Caco-2 (cell line): ENCODE measurements around the gene NYAP2. TPM values are rescaled to one million over a fixed set of nuclear protein-coding genes. Genes with fewer than 3 reads are reported as not detected.

ENCODE experiments used
- BruUV-seq: library from RNA; stranded (reverse); fragments of 400-500 nt; replicated peaks from 2 replicates; lab custom pipeline; 2021; lab: Mats Ljungman, UMichigan
- CTCF ChIA-PET: fragments of 300-600 bp; sonication (Branson Sonifier 250); formaldehyde crosslinking; loops from one replicate; lab custom pipeline; 2022; ENCODE audit warnings: antibody characterized with exemption; lab: Charles Lee
- POLR2A ChIA-PET: fragments of 300-600 bp; sonication (Branson Sonifier 250); formaldehyde crosslinking; loops from one replicate; lab custom pipeline; 2022; ENCODE audit warnings: antibody characterized with exemption; lab: Charles Lee
- DNase-seq, 2 experiments: peaks; one replicate each; pipeline versions ENCODE4 v3.0.0 to v3.0.0-alpha.2; 2020 to 2022
- H3K27me3 ChIP-seq: replicated peaks from 2 replicates; pipeline ENCODE4 v1.6.0; 2011; ENCODE audit warnings: low read length; ENCODE audit not compliant: control insufficient read depth, insufficient read depth
- H3K36me3 ChIP-seq: 2 replicates; pipeline ENCODE4 v1.5.1; 2011; ENCODE audit warnings: low read length; ENCODE audit not compliant: control insufficient read depth, insufficient read depth
- H3K4me1 ChIP-seq: fragments of 250-450 bp; sonication (Bioruptor Pico); 2 replicates; pipeline ENCODE4 v1.5.1; 2020; ENCODE audit warnings: mild to moderate bottlenecking
- H3K4me3 ChIP-seq: 2 replicates; pipeline ENCODE4 v1.5.1; 2011; ENCODE audit warnings: low read depth, mild to moderate bottlenecking, control low read depth, low read length
- H3K9me3 ChIP-seq: fragments of 250-450 bp; sonication (Bioruptor Pico); 2 replicates; pipeline ENCODE4 v1.5.1; 2020; ENCODE audit warnings: mild to moderate bottlenecking, moderate library complexity
- H3K27ac Mint-ChIP-seq: one replicate; pipeline ENCODE4 v1.8.0; 2022; ENCODE audit warnings: mixed read lengths; ENCODE audit not compliant: unreplicated experiment
- H3K27me3 Mint-ChIP-seq: one replicate; pipeline ENCODE4 v1.8.0; 2022; ENCODE audit warnings: mixed read lengths; ENCODE audit not compliant: insufficient read depth, unreplicated experiment
- H3K36me3 Mint-ChIP-seq: one replicate; pipeline ENCODE4 v1.8.0; 2022; ENCODE audit warnings: mild to moderate bottlenecking, mixed read lengths; ENCODE audit not compliant: insufficient read depth, unreplicated experiment
- H3K4me1 Mint-ChIP-seq: one replicate; pipeline ENCODE4 v1.8.0; 2022; ENCODE audit warnings: low read depth, mixed read lengths; ENCODE audit not compliant: unreplicated experiment
- H3K4me3 Mint-ChIP-seq: one replicate; pipeline ENCODE4 v1.8.0; 2022; ENCODE audit warnings: mild to moderate bottlenecking, moderate library complexity, mixed read lengths; ENCODE audit not compliant: unreplicated experiment
- H3K9me3 Mint-ChIP-seq: one replicate; pipeline ENCODE4 v1.8.0; 2022; ENCODE audit warnings: mixed read lengths; ENCODE audit not compliant: unreplicated experiment
- CTCF ChIP-seq, 2 experiments: fragments of 200-600 bp in 1 of 2; IDR thresholded peaks; 1 replicate in 1 of 2; 2 replicates in 1 of 2; pipeline versions ENCODE4 v1.5.1 to v1.8.0; 2011 to 2022; ENCODE audit warnings: antibody characterized with exemption in 1 of 2, control low read depth in 1 of 2, inconsistent platforms in 1 of 2, low read depth in 1 of 2, low read length in 1 of 2, mild to moderate bottlenecking in 1 of 2, moderate library complexity in 1 of 2; ENCODE audit not compliant: insufficient read depth in 1 of 2, severe bottlenecking in 1 of 2, unreplicated experiment in 1 of 2
- intact Hi-C: fragments of 100-400 bp; cut with micrococcal nuclease; formaldehyde crosslinking; loops from one replicate; pipeline ENCODE4 v1.10.0; 2022; ENCODE audit not compliant: unreplicated experiment
- total RNA-seq: library from RNA; stranded (reverse); gene quantifications from 2 replicates; pipeline ENCODE4 v1.2.3, GENCODE V29; 2022

Gene NYAP2
- total RNA-seq, 1 experiment from 2014 or later = 0.11 TPM

- Mint-ChIP-seq H3K4me3 (no peak overlapping the region), H3K36me3 (no peaks in the 10 kb centered on the region), H3K4me1 (no peaks in the 10 kb centered on the region), H3K9me3 (no peaks in the 10 kb centered on the region), H3K27ac (no peak overlapping the region), H3K27me3 (peaks cover 8% of the 10 kb centered on the region)
- Histone ChIP-seq H3K4me3 (no peak overlapping the region), H3K36me3 (no peaks in the 10 kb centered on the region), H3K27me3 (no peaks in the 10 kb centered on the region), H3K9me3 (no peaks in the 10 kb centered on the region), H3K4me1 (no peaks in the 10 kb centered on the region)
- intact Hi-C loops = no loop called here
- DNase-seq = no peak
- TF ChIP-seq CTCF (IDR thresholded peaks at IDR 0.05; ENCODE audit: insufficient read depth in 1 of 2, low read depth in 1 of 2, low read length in 1 of 2, severe bottlenecking in 1 of 2, unreplicated experiment in 1 of 2) = no peak
- no TSS peak for BruUV-seq
- POLR2A ChIA-PET = no interaction called here
- CTCF ChIA-PET = no interaction called here
Observed at GRCh38 chr2:225414902-225415301, 15.4 kb downstream of the NYAP2 start.

GRCh38 chr2:225415341-225415740 lies 15.8 kb downstream of the NYAP2 start:
- Histone ChIP-seq H3K9me3 (no peaks in the 10 kb centered on the region), H3K4me1 (no peaks in the 10 kb centered on the region), H3K36me3 (no peaks in the 10 kb centered on the region), H3K27me3 (no peaks in the 10 kb centered on the region), H3K4me3 (no peak overlapping the region)
- TF ChIP-seq CTCF (IDR thresholded peaks at IDR 0.05; ENCODE audit: insufficient read depth in 1 of 2, low read depth in 1 of 2, low read length in 1 of 2, severe bottlenecking in 1 of 2, unreplicated experiment in 1 of 2) = no peak
- no peaks in the 10 kb centered on the region for H3K36me3 Mint-ChIP-seq
- POLR2A ChIA-PET = no interaction called here
- CTCF ChIA-PET = no interaction called here
- intact Hi-C loops = no loop called here
- H3K4me3 Mint-ChIP-seq = no peak overlapping the region
- H3K4me1 Mint-ChIP-seq = no peaks in the 10 kb centered on the region
- no TSS peak for BruUV-seq
- peaks cover 8% of the 10 kb centered on the region for H3K27me3 Mint-ChIP-seq
- no peak for DNase-seq
- no peak overlapping the region for H3K27ac Mint-ChIP-seq
- no peaks in the 10 kb centered on the region for H3K9me3 Mint-ChIP-seq

- intact Hi-C loops = no loop called here
- H3K27me3 ChIP-seq = no peaks in the 10 kb centered on the region
- no peaks in the 10 kb centered on the region for H3K4me1 Mint-ChIP-seq
- no peaks in the 10 kb centered on the region for H3K36me3 ChIP-seq
- peaks cover 8% of the 10 kb centered on the region for H3K27me3 Mint-ChIP-seq
- H3K9me3 ChIP-seq = no peaks in the 10 kb centered on the region
- H3K36me3 Mint-ChIP-seq = no peaks in the 10 kb centered on the region
- no peak overlapping the region for H3K4me3 Mint-ChIP-seq
- no peaks in the 10 kb centered on the region for H3K4me1 ChIP-seq
- ChIA-PET CTCF (no interaction called here), POLR2A (no interaction called here)
- no peak for TF ChIP-seq CTCF (IDR thresholded peaks at IDR 0.05; ENCODE audit: insufficient read depth in 1 of 2, low read depth in 1 of 2, low read length in 1 of 2, severe bottlenecking in 1 of 2, unreplicated experiment in 1 of 2)
- no TSS peak for BruUV-seq
- H3K9me3 Mint-ChIP-seq = no peaks in the 10 kb centered on the region
- no peak overlapping the region for H3K27ac Mint-ChIP-seq
- no peak overlapping the region for H3K4me3 ChIP-seq
- DNase-seq = no peak
Observed at GRCh38 chr2:225415792-225416191, 16.3 kb downstream of the NYAP2 start.
